ENCODE measurements around the gene XBP1. TPM values are rescaled to one million over a fixed set of nuclear protein-coding genes. Genes with fewer than 3 reads are reported as not detected.
A peak's percentile ranks its signal among the peaks of the same experiment; 100 is the strongest.

Gene XBP1
- total RNA-seq, 1 donor, result 247 TPM

DNA sequence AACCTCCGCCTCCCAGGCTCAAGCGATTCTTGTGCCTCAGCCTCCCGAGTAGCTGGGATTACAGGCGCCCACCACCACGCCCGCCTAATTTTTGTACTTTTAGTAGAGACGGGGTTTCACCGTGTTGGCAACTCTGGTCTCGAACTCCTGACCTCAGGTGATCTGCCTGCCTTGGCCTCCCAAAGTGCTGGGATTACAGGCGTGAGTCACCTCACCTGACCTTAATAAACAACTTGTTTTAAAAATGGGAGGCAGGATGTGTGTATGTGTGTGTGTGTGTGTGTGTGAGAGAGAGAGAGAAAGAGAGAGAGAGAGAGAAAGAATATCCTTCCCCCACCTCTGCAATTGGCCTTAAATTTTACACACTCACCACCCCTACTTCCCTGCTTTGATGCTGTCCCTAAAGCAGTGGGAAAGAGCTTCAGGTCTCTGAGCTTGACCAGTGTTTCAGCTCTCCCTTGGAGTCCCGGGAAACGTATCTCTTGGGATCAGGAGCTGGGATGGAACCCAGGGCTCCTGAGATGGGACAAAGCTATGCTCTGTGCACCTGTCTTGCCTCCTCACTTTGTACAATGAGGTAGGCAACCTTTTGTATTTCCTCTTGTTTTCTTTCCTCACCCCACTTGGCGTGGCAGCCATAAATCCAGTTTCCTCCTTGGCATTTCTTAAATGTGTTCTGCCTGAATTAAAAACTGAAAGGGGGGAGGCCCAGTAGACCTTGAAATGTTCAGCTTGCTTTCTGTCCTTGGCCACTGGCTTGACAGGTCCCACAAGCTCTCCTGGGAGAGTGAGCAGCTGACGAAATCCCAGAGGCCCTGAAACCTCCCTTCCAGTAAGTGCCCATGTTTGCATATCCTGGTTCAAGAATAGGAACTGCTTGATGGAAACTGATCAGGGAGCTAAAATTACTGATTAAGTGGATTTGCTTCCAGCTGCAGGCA lies 17.8 kb upstream of the XBP1 start:
- no peak overlapping the region for H3K4me3 ChIP-seq (ENCODE audit: low read depth, low read length)

DNA sequence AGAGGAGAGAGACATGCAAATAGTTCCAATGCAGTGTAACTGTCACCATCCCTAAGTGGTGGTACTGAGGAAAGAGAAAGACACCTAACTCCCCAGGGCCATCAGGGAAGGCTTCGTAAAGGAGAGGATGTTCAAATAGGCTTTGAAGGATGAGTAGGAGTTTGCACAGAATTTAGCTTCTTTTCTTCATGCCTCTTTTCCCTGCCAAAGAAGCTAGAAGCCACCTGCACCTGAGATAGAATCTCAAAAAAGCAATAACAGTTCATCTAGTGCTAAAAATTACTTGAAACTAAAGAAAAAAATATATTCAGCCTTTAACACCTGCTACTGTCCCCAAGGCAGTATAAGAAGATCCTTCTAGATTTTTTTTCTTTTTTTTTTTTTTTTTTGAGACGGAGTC lies 16.7 kb upstream of the XBP1 start:
- DNase-seq (ENCODE audit: low read depth), result no peak
- TF ChIP-seq, protein P1, sequence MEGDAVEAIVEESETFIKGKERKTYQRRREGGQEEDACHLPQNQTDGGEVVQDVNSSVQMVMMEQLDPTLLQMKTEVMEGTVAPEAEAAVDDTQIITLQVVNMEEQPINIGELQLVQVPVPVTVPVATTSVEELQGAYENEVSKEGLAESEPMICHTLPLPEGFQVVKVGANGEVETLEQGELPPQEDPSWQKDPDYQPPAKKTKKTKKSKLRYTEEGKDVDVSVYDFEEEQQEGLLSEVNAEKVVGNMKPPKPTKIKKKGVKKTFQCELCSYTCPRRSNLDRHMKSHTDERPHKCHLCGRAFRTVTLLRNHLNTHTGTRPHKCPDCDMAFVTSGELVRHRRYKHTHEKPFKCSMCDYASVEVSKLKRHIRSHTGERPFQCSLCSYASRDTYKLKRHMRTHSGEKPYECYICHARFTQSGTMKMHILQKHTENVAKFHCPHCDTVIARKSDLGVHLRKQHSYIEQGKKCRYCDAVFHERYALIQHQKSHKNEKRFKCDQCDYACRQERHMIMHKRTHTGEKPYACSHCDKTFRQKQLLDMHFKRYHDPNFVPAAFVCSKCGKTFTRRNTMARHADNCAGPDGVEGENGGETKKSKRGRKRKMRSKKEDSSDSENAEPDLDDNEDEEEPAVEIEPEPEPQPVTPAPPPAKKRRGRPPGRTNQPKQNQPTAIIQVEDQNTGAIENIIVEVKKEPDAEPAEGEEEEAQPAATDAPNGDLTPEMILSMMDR (IDR thresholded peaks at IDR 0.05; ENCODE audit: insufficient read depth, low read depth, low read length), result no peak
- H3K4me3 ChIP-seq (ENCODE audit: low read depth, low read length), result no peak overlapping the region

More for the DNA sequence above, 17.8 kb upstream of the XBP1 start:
- DNase-seq (ENCODE audit: low read depth), result no peak
- TF ChIP-seq, protein P1 (IDR thresholded peaks at IDR 0.05; ENCODE audit: insufficient read depth, low read depth, low read length), result no peak

- TF ChIP-seq, protein P1 (IDR thresholded peaks at IDR 0.05; ENCODE audit: insufficient read depth, low read depth, low read length), result no peak
- DNase-seq (ENCODE audit: low read depth), result no peak
- H3K4me3 ChIP-seq (ENCODE audit: low read depth, low read length), result no peak overlapping the region
Observed at GRCh38 chr22:28815729-28816128, 15.4 kb upstream of the XBP1 start.

- no peak for DNase-seq (ENCODE audit: low read depth)
- no peak overlapping the region for H3K4me3 ChIP-seq (ENCODE audit: low read depth, low read length)
- TF ChIP-seq, protein P1 (IDR thresholded peaks at IDR 0.05; ENCODE audit: insufficient read depth, low read depth, low read length), result no peak
Observed at GRCh38 chr22:28815111-28815510, 14.7 kb upstream of the XBP1 start.

- no peak overlapping the region for H3K4me3 ChIP-seq (ENCODE audit: low read depth, low read length)
- TF ChIP-seq, protein P1 (IDR thresholded peaks at IDR 0.05; ENCODE audit: insufficient read depth, low read depth, low read length), result no peak
- peak; percentile 78 for DNase-seq (ENCODE audit: low read depth)
Observed at GRCh38 chr22:28813772-28814518, 13.6 kb upstream of the XBP1 start.

- H3K4me3 ChIP-seq (ENCODE audit: low read depth, low read length), result no peak overlapping the region
- DNase-seq (ENCODE audit: low read depth), result no peak
- TF ChIP-seq, protein P1 (IDR thresholded peaks at IDR 0.05; ENCODE audit: insufficient read depth, low read depth, low read length), result no peak
Observed at GRCh38 chr22:28812516-28812915, 12.1 kb upstream of the XBP1 start.

Measured in fibroblast of villous mesenchyme (primary cell).